Heart left ventricle (tissue), 13 donors: Measurements from ENCODE around the gene CHD9.

ENCODE experiments used
- CTCF ChIP-seq, 12 donors: fragments of 200-600 bp; sonication (generic) in 4 of 12; IDR thresholded peaks; one replicate each; pipeline versions ENCODE4 v1.5.0 to v1.8.0; 2018 to 2022; ENCODE audit warnings: antibody characterized with exemption in 12 of 12, mild to moderate bottlenecking in 5 of 12
- POLR2A ChIP-seq, 2 donors: fragments of 450-650 bp; IDR thresholded peaks; one replicate each; pipeline ENCODE4 v1.6.1; 2017; ENCODE audit warnings: antibody characterized with exemption in 2 of 2, mild to moderate bottlenecking in 2 of 2, moderate library complexity in 2 of 2
- donor health status: ischemic (EF 13 %, LVEDD 7.1; RV severe dilation, severe dysfunction).
- donor health status: DM: no; HTN: yes; CAD: no.
- donor health status: DM: no; HTN: no; CAD: no.
- donor health status: ischemic (EF 25% LVEDD 6.9; RV normal size, moderate dysfunction).
- donor health status: ischemic (EF 25% LVEDD 5.7; RV mildly dilated, moderate dysfunction).
- donor health status: ischemic (EF 35%, LVEDD 5.7; RV mildly dilated, moderate dysfunction).
- donor health status: nonischemic (EF 11% LVEDD 7.7; RV severe dilation, severe dysfunction).
- donor health status: DM: yes; HTN: yes; CAD: no.
- donor health status: PGD.
- donor health status: ischemic (EF 29% LVEDD 5.4; RV normal size, mild dysfunction).
- donor health status: nonischemic (EF 23%, LVEDD 6.1; RV moderate dilation, normal function).

GRCh38 chr16:53249331-53249730, 194.5 kb downstream of the CHD9 start:
- TF ChIP-seq POLR2A (IDR thresholded peaks at IDR 0.05) (no peak), CTCF (IDR thresholded peaks at IDR 0.05) (no peak)
